Pulmonary artery endothelial cell (primary cell): ENCODE results near the gene TRPC3. TPM values are rescaled to one million over a fixed set of nuclear protein-coding genes. Genes with fewer than 3 reads are reported as not detected.
A peak's percentile ranks its signal among the peaks of the same experiment; 100 is the strongest.
"Not testable (repeated sequence)": the region's sequence is repeated elsewhere in the genome, so short reads cannot be mapped to it uniquely, and the experiment has no call there.

ENCODE experiments used
- DNase-seq: peaks from one replicate; pipeline ENCODE4 v3.0.0-alpha.2; 2011; ENCODE audit warnings: low read depth, low spot score
- total RNA-seq: library from RNA; depleted of rRNA; stranded (reverse); fragments of >200 nt; gene quantifications from 2 replicates; pipeline ENCODE4 v1.2.3, GENCODE V29; 2014

Gene TRPC3
- total RNA-seq, 1 donor from 2014 or later, result 0.20 TPM

DNA sequence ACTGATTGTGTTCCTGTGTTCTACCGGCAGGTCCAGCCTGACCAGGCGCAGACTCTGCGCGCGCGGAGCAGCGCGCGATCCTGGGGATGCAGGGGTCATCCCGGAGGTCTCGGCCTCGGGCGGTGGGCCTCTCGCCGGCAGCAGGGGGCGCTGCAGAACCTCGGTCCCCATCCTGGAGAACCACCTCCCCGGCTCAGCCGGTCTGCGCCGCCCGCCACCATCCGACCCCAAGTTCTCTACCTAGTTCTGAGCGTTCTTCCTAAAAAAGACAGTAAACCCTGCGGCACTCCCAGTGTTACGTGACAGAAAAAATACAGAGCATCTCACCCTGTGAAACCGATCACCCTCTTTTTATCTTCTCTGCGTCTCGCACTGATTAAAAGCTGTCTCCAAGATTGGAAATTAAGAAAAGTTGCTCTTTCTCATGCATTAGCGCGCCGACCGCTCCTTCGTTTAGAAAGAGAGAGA lies 1.6 kb downstream of the TRPC3 start:
- no peak for DNase-seq

DNA sequence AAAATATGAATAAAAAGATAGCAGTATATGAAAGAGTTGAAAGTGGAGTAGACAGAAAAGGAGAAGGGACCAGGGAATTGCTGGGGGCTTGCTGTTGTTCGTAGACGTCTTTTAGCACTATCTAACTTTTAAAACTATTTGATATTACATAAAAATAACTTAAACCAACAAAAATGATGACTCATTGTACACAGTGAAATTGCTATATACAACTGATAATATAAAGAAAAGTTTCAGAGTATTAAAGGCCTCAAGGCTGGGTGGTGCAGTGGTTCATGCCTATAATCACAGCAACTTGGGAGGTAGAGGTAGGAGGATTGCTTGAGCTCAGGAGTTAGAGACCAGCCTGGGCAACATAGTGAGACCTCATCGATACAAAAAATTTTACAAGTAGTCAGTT lies 5.2 kb downstream of the TRPC3 start:
- DNase-seq, result no peak

GRCh38 chr4:121943941-121944340 lies 7.9 kb downstream of the TRPC3 start:
- DNase-seq, result no peak

GRCh38 chr4:121939690-121940089 lies 12.2 kb downstream of the TRPC3 start:
- no peak for DNase-seq

- DNase-seq, result no peak
Observed at GRCh38 chr4:121938282-121939092, 13.4 kb downstream of the TRPC3 start.

GRCh38 chr4:121936101-121936500 lies 15.8 kb downstream of the TRPC3 start:
- DNase-seq, result no peak

GRCh38 chr4:121934635-121935034 lies 17.2 kb downstream of the TRPC3 start:
- no peak for DNase-seq

DNA sequence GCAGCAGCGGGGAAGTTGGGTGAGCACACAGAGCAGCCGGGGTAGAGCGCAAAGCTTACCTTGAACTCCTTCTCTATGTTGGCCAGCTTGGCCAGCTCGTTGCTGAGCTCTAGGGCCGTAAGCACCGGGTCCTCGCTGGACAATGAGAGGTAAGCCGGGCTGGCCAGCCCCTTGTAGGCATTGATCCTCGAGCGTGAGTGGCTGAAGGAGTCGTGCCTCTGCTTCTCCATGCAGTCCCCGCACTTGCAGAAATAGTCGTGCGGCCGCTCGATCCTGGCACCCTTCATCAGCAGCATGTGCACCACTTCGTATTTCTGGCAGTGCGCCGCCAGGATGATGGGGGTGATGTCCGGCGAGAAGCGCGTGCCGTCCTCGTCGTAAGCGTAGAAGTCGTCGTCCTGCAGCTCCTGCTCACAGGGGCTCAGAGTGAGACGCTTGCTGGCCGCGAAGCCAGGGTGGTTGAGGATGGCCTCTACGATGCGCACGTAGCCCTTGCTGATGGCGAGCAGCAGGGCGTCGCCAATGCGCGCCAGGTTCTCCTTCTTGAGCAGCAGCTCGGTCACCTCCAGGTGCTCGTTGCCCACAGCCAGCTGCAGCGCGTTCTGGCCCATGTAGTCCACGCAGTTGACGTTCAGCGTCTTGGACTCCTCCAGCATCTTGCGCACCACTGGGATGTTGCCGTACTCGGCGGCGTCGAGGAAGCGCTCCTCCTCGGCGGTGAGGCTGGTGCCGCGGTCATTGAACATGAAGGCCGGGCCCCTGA lies 19.5 kb downstream of the TRPC3 start:
- DNase-seq, result no peak

DNA sequence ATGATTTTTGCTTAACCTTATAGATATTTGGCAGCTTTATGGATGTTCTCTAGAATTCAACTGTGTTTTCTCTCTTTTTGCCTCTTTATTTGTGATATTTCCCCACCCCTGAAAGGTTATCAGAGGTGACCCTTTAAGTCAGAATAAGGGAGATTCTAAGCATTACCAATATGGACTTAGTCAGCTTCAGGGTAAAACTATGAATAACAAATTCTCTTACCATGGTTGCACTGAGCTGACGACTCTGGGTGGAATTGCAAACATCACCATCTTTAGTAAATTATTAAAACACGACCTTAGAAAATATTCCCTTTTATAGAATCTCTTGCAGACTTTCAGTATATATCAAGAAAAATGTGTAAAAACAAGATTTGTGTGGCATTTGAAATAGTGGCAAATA lies 21.6 kb downstream of the TRPC3 start:
- no peak for DNase-seq

DNA sequence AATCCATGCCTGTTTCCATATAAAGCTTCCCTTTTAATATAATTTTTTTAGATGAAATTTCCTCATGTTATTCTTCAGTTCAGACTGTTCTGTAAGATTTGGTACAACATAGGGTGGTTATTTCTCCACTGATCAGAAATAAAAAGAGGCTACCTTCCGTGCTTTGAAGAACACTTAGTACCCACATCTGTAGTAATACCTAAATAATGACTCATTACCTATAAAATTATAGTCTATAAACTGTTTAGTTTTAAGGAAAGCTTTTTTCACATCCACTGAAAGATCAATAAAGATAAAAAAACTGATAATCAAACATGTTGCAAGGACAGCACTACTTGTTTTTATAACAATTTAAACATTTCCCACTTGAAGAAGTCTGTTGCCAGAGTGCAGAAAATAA lies 23.9 kb downstream of the TRPC3 start:
- no peak for DNase-seq

- not testable (repeated sequence) for DNase-seq
Observed at GRCh38 chr4:121926490-121926889, 25.4 kb downstream of the TRPC3 start.

DNA sequence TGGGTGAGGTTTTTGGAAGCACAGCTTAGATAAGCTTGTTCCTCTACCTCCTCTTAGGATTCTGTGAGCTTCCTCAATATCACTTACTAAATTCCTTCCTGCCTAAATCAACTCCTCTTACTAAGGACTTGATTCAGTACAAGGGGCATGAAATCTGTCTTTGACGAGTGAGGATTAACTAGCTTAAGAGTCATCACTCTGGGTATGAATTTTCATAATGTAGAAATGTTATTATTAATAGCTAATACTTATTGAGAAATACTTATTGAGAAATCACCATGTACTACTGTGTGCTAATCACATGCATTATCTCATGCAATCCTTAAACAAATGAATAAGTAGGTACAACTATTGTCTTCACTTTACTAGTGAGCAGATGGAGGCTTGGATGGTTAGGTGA lies 28.6 kb downstream of the TRPC3 start:
- no peak for DNase-seq

DNA sequence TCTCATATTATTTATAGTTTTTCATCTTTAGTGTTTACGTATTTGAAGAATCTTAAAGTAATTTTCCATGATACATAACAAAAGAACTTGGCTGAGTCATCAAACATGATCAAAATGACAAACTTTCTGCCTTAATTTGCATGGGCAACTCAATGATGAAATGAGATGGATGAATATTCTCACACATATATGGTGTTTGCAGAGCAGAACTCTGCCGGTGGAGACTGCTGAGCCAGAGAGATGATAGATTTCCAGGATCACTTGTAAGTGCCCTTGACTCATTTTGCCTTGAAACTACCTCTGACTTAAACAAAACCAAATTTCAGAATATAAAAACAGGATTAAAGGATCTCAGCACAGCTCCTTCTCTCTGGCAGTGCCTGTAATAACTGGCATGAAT lies 38.2 kb downstream of the TRPC3 start:
- no peak for DNase-seq

- no peak for DNase-seq
Observed at GRCh38 chr4:121908346-121908745, 43.5 kb downstream of the TRPC3 start.

DNA sequence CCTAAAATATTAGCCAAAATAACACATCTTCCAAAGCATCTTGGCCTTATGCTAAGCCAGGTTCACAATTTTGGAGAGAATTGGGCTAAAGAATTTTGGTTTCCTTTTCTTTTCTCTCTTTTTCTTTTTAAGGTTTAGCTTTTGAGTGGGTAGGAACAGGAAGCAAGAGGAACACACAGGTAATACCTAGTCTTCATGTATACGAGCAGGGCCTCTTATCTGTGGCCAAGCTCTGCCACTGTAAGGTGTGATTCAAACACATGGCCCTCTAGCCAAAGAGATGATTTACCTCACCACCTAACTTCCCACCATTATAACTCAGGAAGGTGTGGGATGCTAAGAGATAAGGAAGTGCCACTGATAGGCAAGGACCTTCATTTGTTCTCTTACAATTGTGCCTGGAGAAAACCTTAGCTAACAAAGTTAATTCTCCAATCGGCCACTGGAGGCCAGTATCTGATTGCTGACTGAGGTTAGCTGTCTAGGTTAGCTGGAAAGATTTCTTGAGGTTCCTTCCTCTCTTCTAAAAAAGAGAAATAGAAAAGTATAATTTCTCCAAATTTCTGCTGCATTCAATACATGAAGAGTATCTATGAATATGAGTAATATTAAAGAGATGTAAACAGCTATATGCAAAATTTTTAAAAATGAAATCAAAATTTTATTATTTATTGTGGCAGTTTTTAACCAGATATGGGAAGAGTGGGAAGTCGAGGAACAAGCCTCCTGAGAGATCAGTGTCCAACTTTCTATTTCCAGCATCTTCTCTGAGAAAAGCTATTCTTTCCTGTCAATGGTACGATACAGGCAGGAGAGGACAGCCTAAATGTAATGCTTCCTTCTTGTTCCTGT lies 51.5 kb downstream of the TRPC3 start:
- DNase-seq, result peak; percentile 5

- no peak for DNase-seq
Observed at GRCh38 chr4:121898150-121898549, 53.7 kb downstream of the TRPC3 start.

GRCh38 chr4:121888134-121888533 lies 63.7 kb downstream of the TRPC3 start:
- no peak for DNase-seq

DNA sequence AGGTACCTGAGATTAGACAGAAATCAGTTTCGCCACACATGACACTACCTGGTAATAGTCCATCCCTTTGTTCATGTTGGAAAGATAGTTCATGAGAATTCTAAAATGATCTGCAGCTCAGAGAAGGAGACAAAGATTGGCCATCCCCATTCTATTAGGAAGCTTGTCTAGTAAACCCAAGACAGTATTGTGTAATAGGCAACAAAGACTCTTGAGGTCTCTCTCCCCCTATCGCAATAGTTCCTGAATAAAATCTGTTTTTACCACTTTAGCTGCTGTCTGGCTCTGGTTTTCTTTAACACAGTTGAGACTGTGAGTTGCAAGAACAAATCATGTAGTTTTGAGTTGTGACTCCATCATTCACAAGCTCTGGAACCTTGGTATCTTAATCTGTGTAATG lies 66.7 kb downstream of the TRPC3 start:
- DNase-seq, result no peak

GRCh38 chr4:121881158-121881557 lies 70.7 kb downstream of the TRPC3 start:
- DNase-seq, result no peak

- DNase-seq, result no peak
Observed at GRCh38 chr4:121879135-121879534, 72.7 kb downstream of the TRPC3 start.

- no peak for DNase-seq
Observed at GRCh38 chr4:121877041-121877773, 74.7 kb downstream of the TRPC3 start.
